ENCODE results near the gene NMNAT3. TPM values are rescaled to one million over a fixed set of nuclear protein-coding genes. Genes with fewer than 3 reads are reported as not detected.

NMNAT3 gene
- total RNA-seq, 2 experiments from 2014 or later = 0.15 TPM; not detected in 1

GRCh38 chr3:139528924-139529323, 148.8 kb downstream of the NMNAT3 start:
- no peak overlapping the region for H3K4me2 ChIP-seq (ENCODE audit: low read length)
- no peaks in the 10 kb centered on the region for H4K20me1 ChIP-seq (ENCODE audit: insufficient read depth, low read length)
- no peaks in the 10 kb centered on the region for H3K4me1 ChIP-seq (ENCODE audit: insufficient read depth, low read length, poor library complexity, severe bottlenecking)
- CTCF ChIA-PET (ENCODE audit: unreplicated experiment) = no interaction called here
- no peaks in the 10 kb centered on the region for H3K9me2 ChIP-seq (ENCODE audit: insufficient read depth, low read length)
- H3K4me3 ChIP-seq (ENCODE audit: low read depth, low read length, poor library complexity, severe bottlenecking) = no peak overlapping the region
- DNase-seq (ENCODE audit: low spot score) = no peak
- H3K27ac ChIP-seq (ENCODE audit: low read depth, low read length, poor library complexity, severe bottlenecking) = no peak overlapping the region
- no peaks in the 10 kb centered on the region for H3K79me2 ChIP-seq (ENCODE audit: insufficient read depth, low read depth, low read length)
- intact Hi-C loops (cut with micrococcal nuclease; ENCODE audit: unreplicated experiment) = no loop called here
- POLR2A ChIA-PET = interaction anchor here (0.6 kb wide), 1 partner anchor 28 kb away, joined by 3 read pairs; no protein-coding TSS in a partner anchor
- no peaks in the 10 kb centered on the region for H3K36me3 ChIP-seq (ENCODE audit: insufficient read depth, low read length)
- no TSS peak for BruUV-seq (replicated peaks)
- TF ChIP-seq CTCF (conservative IDR thresholded peaks at IDR 0.05; ENCODE audit: low read length) (no peak), EZH2phosphoT487 (IDR thresholded peaks at IDR 0.05; ENCODE audit: borderline replicate concordance, low read depth, low read length) (no peak)
- H2AFZ ChIP-seq (ENCODE audit: low read length) = no peak overlapping the region
- no peaks in the 10 kb centered on the region for H3K9me3 ChIP-seq (ENCODE audit: low read length)

GRCh38 chr3:139528281-139528680, 149.5 kb downstream of the NMNAT3 start:
- POLR2A ChIA-PET = no interaction called here
- H2AFZ ChIP-seq (ENCODE audit: low read length) = no peak overlapping the region
- no peak overlapping the region for H3K4me2 ChIP-seq (ENCODE audit: low read length)
- no peaks in the 10 kb centered on the region for H3K9me3 ChIP-seq (ENCODE audit: low read length)
- H3K36me3 ChIP-seq (ENCODE audit: insufficient read depth, low read length) = no peaks in the 10 kb centered on the region
- no TSS peak for BruUV-seq (replicated peaks)
- DNase-seq (ENCODE audit: low spot score) = no peak
- H4K20me1 ChIP-seq (ENCODE audit: insufficient read depth, low read length) = no peaks in the 10 kb centered on the region
- no peaks in the 10 kb centered on the region for H3K9me2 ChIP-seq (ENCODE audit: insufficient read depth, low read length)
- H3K27ac ChIP-seq (ENCODE audit: low read depth, low read length, poor library complexity, severe bottlenecking) = no peak overlapping the region
- no peak overlapping the region for H3K4me3 ChIP-seq (ENCODE audit: low read depth, low read length, poor library complexity, severe bottlenecking)
- no peaks in the 10 kb centered on the region for H3K4me1 ChIP-seq (ENCODE audit: insufficient read depth, low read length, poor library complexity, severe bottlenecking)
- no peaks in the 10 kb centered on the region for H3K79me2 ChIP-seq (ENCODE audit: insufficient read depth, low read depth, low read length)
- CTCF ChIA-PET (ENCODE audit: unreplicated experiment) = no interaction called here
- TF ChIP-seq EZH2phosphoT487 (IDR thresholded peaks at IDR 0.05; ENCODE audit: borderline replicate concordance, low read depth, low read length) (no peak), CTCF (conservative IDR thresholded peaks at IDR 0.05; ENCODE audit: low read length) (no peak)
- intact Hi-C loops (cut with micrococcal nuclease; ENCODE audit: unreplicated experiment) = no loop called here

GRCh38 chr3:139527265-139527664, 150.5 kb downstream of the NMNAT3 start:
- H3K27ac ChIP-seq (ENCODE audit: low read depth, low read length, poor library complexity, severe bottlenecking) = no peak overlapping the region
- no peaks in the 10 kb centered on the region for H4K20me1 ChIP-seq (ENCODE audit: insufficient read depth, low read length)
- intact Hi-C loops (cut with micrococcal nuclease; ENCODE audit: unreplicated experiment) = no loop called here
- BruUV-seq (replicated peaks) = no TSS peak
- TF ChIP-seq EZH2phosphoT487 (IDR thresholded peaks at IDR 0.05; ENCODE audit: borderline replicate concordance, low read depth, low read length) (no peak), CTCF (conservative IDR thresholded peaks at IDR 0.05; ENCODE audit: low read length) (no peak)
- no peaks in the 10 kb centered on the region for H3K4me1 ChIP-seq (ENCODE audit: insufficient read depth, low read length, poor library complexity, severe bottlenecking)
- ChIA-PET POLR2A (no interaction called here), CTCF (ENCODE audit: unreplicated experiment) (no interaction called here)
- H3K79me2 ChIP-seq (ENCODE audit: insufficient read depth, low read depth, low read length) = no peaks in the 10 kb centered on the region
- H2AFZ ChIP-seq (ENCODE audit: low read length) = no peak overlapping the region
- DNase-seq (ENCODE audit: low spot score) = no peak
- no peak overlapping the region for H3K4me3 ChIP-seq (ENCODE audit: low read depth, low read length, poor library complexity, severe bottlenecking)
- no peaks in the 10 kb centered on the region for H3K9me3 ChIP-seq (ENCODE audit: low read length)
- no peak overlapping the region for H3K4me2 ChIP-seq (ENCODE audit: low read length)
- H3K9me2 ChIP-seq (ENCODE audit: insufficient read depth, low read length) = no peaks in the 10 kb centered on the region
- no peaks in the 10 kb centered on the region for H3K36me3 ChIP-seq (ENCODE audit: insufficient read depth, low read length)
